Lung (tissue), 12 donors: ENCODE measurements around the gene GPC5. TPM values are rescaled to one million over a fixed set of nuclear protein-coding genes. Genes with fewer than 3 reads are reported as not detected.

Experiments used
- ATAC-seq: fragments of 200-7000 bp; cut with Tn5 transposase; one replicate; pipeline ENCODE4 v1.9.1; 2020; ENCODE audit warnings: moderate number of reproducible peaks; ENCODE audit not compliant: insufficient read depth, low FRiP score
- DNase-seq, 3 donors: peaks; one replicate each; pipeline ENCODE4 v3.0.0-alpha.2; 2013 to 2017
- H3K27ac ChIP-seq, 2 donors: one replicate each; pipeline ENCODE4 v1.5.1; 2013; ENCODE audit warnings: mild to moderate bottlenecking in 2 of 2, moderate library complexity in 2 of 2, control low read depth in 1 of 2, inconsistent platforms in 1 of 2, low read depth in 1 of 2, low read length in 1 of 2
- H3K27me3 ChIP-seq, 3 donors: one replicate each; pipeline ENCODE4 v1.5.1; 2013; ENCODE audit warnings: low read length in 2 of 3; ENCODE audit not compliant: control insufficient read depth in 3 of 3, insufficient read depth in 3 of 3
- H3K36me3 ChIP-seq, 4 donors: one replicate each; pipeline ENCODE4 v1.5.1; 2013; ENCODE audit warnings: low read length in 4 of 4, mild to moderate bottlenecking in 1 of 4, moderate library complexity in 1 of 4; ENCODE audit not compliant: control insufficient read depth in 4 of 4, insufficient read depth in 4 of 4
- H3K4me1 ChIP-seq, 5 donors: one replicate each; pipeline ENCODE4 v1.5.1; 2013; ENCODE audit warnings: low read length in 5 of 5, mild to moderate bottlenecking in 2 of 5, moderate library complexity in 1 of 5; ENCODE audit not compliant: control insufficient read depth in 5 of 5, insufficient read depth in 5 of 5
- H3K4me3 ChIP-seq: one replicate; pipeline ENCODE4 v1.5.1; 2013; ENCODE audit warnings: mild to moderate bottlenecking, control low read depth, moderate library complexity
- H3K9ac ChIP-seq, 2 donors: one replicate each; pipeline ENCODE4 v1.5.1; 2013; ENCODE audit warnings: low read length in 2 of 2, control low read depth in 1 of 2; ENCODE audit not compliant: insufficient read depth in 1 of 2
- H3K9me3 ChIP-seq, 4 donors: one replicate each; pipeline ENCODE4 v1.5.1; 2013; ENCODE audit warnings: low read length in 3 of 4, mild to moderate bottlenecking in 1 of 4, moderate library complexity in 1 of 4; ENCODE audit not compliant: control insufficient read depth in 4 of 4, insufficient read depth in 3 of 4
- WGBS, 2 donors: extraction: QIAGEN DNeasy Blood & Tissue Kit; methylation state at CpG; one replicate each; pipeline ENCODE4 v1.1.7; 2013; 5-methylcytosine and 5-hydroxymethylcytosine counted together
- polyA plus RNA-seq, 2 donors: library from polyadenylated mRNA; stranded (reverse); fragments of 200-250 nt; gene quantifications; one replicate each; pipeline ENCODE4 v1.2.1, GENCODE V29; 2013
- total RNA-seq, 2 donors: library from RNA; depleted of rRNA in 1 of 2; stranded (reverse); fragments of >200 nt in 1 of 2; gene quantifications; one replicate each; pipeline ENCODE4 v1.2.1, GENCODE V29; 2014 to 2021
- TF ChIP-seq, protein P1 (sequence below): IDR thresholded peaks from 2 replicates; pipeline ENCODE4 v1.5.1; 2012; ENCODE audit warnings: mild to moderate bottlenecking; ENCODE audit errors: control extremely low read depth, extremely low read depth
- donor health status: control.
- donor health status: control.
- donor health status: Bipolar disorder and iron deficiency.
- donor health status: healthy.
- donor health status: DM: yes; HTN: yes; CAD: no.

GPC5 gene
- total and polyA plus RNA-seq, 4 donors: 0.55 to 37.3 (median 4.4) TPM

DNA sequence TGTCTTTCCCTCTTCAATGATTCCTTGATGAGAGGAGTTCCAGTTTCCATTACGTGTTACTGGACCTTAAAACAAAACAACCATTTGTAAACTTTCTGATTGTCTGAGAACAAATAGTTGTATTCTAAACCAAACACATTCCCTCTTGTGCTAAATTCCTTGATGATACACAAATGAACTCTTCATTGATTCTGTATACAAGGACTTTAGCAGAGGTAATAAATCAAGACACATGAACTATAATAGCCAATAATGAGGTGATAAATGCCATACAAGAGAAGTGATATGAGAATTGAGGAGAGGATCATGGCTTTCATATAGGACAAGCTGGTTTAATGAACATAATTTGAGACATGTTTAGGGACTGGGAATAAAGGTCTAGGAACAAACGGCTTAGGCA lies 13.5 kb upstream of the GPC5 start:
- ATAC-seq (no peak), DNase-seq (peak in 2 of 3 donors; percentile 51 to 70)
- no peak overlapping the region for H3K27ac ChIP-seq
- H3K9me3 ChIP-seq: no peaks in the 10 kb centered on the region
- no peaks in the 10 kb centered on the region for H3K27me3 ChIP-seq
- no peak overlapping the region for H3K4me3 ChIP-seq
- no peak overlapping the region for H3K9ac ChIP-seq
- 58 to 72% methylated on average over 2 of the region's 2 CpGs for WGBS, 2 donors
- TF ChIP-seq, protein P1, sequence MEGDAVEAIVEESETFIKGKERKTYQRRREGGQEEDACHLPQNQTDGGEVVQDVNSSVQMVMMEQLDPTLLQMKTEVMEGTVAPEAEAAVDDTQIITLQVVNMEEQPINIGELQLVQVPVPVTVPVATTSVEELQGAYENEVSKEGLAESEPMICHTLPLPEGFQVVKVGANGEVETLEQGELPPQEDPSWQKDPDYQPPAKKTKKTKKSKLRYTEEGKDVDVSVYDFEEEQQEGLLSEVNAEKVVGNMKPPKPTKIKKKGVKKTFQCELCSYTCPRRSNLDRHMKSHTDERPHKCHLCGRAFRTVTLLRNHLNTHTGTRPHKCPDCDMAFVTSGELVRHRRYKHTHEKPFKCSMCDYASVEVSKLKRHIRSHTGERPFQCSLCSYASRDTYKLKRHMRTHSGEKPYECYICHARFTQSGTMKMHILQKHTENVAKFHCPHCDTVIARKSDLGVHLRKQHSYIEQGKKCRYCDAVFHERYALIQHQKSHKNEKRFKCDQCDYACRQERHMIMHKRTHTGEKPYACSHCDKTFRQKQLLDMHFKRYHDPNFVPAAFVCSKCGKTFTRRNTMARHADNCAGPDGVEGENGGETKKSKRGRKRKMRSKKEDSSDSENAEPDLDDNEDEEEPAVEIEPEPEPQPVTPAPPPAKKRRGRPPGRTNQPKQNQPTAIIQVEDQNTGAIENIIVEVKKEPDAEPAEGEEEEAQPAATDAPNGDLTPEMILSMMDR: no peak
- no peaks in the 10 kb centered on the region for H3K4me1 ChIP-seq
- H3K36me3 ChIP-seq: no peaks in the 10 kb centered on the region

GRCh38 chr13:91389186-91389585 lies 9.2 kb upstream of the GPC5 start:
- H3K9ac ChIP-seq: no peak overlapping the region
- H3K27me3 ChIP-seq: no peaks in the 10 kb centered on the region
- WGBS, 2 donors: 58 to 73% methylated on average over 2 of the region's 2 CpGs
- no peak overlapping the region for H3K27ac ChIP-seq
- TF ChIP-seq, protein P1: no peak
- H3K36me3 ChIP-seq: no peaks in the 10 kb centered on the region
- H3K4me1 ChIP-seq: no peaks in the 10 kb centered on the region
- no peaks in the 10 kb centered on the region for H3K9me3 ChIP-seq
- DNase-seq (peak in 1 of 3 donors; percentile 9), ATAC-seq (no peak)
- H3K4me3 ChIP-seq: no peak overlapping the region

GRCh38 chr13:91397595-91397994 lies 826 bp upstream of the GPC5 start:
- no peak for ATAC-seq
- Histone ChIP-seq H3K9me3 (no peaks in the 10 kb centered on the region), H3K36me3 (no peaks in the 10 kb centered on the region), H3K27me3 (peaks cover 0 to 11% (median 9%) of the 10 kb centered on the region in 3 donors), H3K4me1 (peaks cover 0 to 6% (median 0%) of the 10 kb centered on the region in 5 donors), H3K9ac (no peak overlapping the region), H3K4me3 (no peak overlapping the region), H3K27ac (no peak overlapping the region)
- 68 to 91% methylated on average over 1 of the region's 1 CpG for WGBS, 2 donors
- DNase-seq: peak in 2 of 3 donors; percentile 34 to 60
- TF ChIP-seq, protein P1: no peak
